HCT116 (cell line): ENCODE measurements around the gene PHACTR4.

ENCODE experiments used
- CEBPB ChIP-seq: IDR thresholded peaks from 2 replicates; pipeline ENCODE4 v1.6.1; 2012; ENCODE audit warnings: low read depth
- EGR1 ChIP-seq: IDR thresholded peaks from 2 replicates; pipeline ENCODE4 v1.6.1; 2012; ENCODE audit warnings: low read depth
- EZH2 ChIP-seq: fragments of 200-600 bp; sonication (generic); IDR thresholded peaks from 2 replicates; pipeline ENCODE4 v1.6.1; 2017; ENCODE audit warnings: antibody characterized with exemption, mixed run types
- EZH2phosphoT487 ChIP-seq: fragments of 200-600 bp; IDR thresholded peaks from 2 replicates; pipeline ENCODE4 v1.6.1; 2018; ENCODE audit warnings: antibody characterized with exemption, borderline replicate concordance
- FOSL1 ChIP-seq: IDR thresholded peaks from 2 replicates; pipeline ENCODE4 v1.6.1; 2012; ENCODE audit warnings: low read depth
- JUND ChIP-seq: IDR thresholded peaks from 2 replicates; pipeline ENCODE4 v1.6.1; 2012
- POLR2A ChIP-seq: IDR thresholded peaks from 2 replicates; pipeline ENCODE4 v1.7.0; 2011; ENCODE audit warnings: borderline replicate concordance; ENCODE audit not compliant: insufficient read depth, insufficient read length; ENCODE audit errors: extremely low read depth
- POLR2AphosphoS5 ChIP-seq: IDR thresholded peaks from 2 replicates; pipeline ENCODE4 v1.6.1; 2011; ENCODE audit warnings: mild to moderate bottlenecking, low read depth, low read length, moderate library complexity
- SIN3A ChIP-seq: IDR thresholded peaks from 2 replicates; pipeline ENCODE4 v1.6.1; 2012; ENCODE audit warnings: low read depth
- YY1 ChIP-seq: IDR thresholded peaks from 2 replicates; pipeline ENCODE4 v1.6.1; 2011; ENCODE audit warnings: low read length, low read depth, moderate library complexity, mild to moderate bottlenecking; ENCODE audit not compliant: insufficient replicate concordance; ENCODE audit errors: extremely low read depth
- TF ChIP-seq, protein P1 (sequence below), 3 experiments: fragments of 200-600 bp in 1 of 3; sonication (generic) in 1 of 3; IDR thresholded peaks in 2 of 3; conservative IDR thresholded peaks in 1 of 3; 2 replicates each; pipeline ENCODE4 v1.5.1; 2012 to 2017; ENCODE audit warnings: low read depth in 2 of 3, low read length in 2 of 3, antibody characterized with exemption in 1 of 3, borderline replicate concordance in 1 of 3, control low read depth in 1 of 3, mild to moderate bottlenecking in 1 of 3, mixed read lengths in 1 of 3, mixed run types in 1 of 3, moderate library complexity in 1 of 3; ENCODE audit not compliant: insufficient read depth in 1 of 3
- TF ChIP-seq, protein P2 (sequence below): IDR thresholded peaks from 2 replicates; pipeline ENCODE4 v1.6.1; 2012; ENCODE audit warnings: low read depth

DNA sequence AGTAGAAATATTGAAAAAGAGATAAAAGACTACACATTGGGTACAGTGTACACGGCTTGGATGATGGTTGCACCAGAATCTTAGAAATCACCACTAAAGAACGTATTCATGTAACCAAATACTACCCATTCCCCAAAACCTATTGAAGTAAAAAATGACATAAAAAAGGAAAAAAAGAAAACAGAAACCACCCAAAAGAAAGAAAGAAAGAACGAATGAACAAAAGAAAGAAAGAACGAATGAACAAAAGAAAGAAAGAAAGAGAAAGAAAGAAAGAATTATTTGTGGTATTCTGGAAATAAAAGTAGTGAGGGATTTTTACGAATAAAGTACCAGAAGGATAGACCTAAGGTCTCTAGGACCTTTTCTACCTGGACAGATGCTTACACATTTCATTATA is 42.1 kb downstream of the PHACTR4 start:
- no peak for TF ChIP-seq SIN3A
- TF ChIP-seq, protein P1, sequence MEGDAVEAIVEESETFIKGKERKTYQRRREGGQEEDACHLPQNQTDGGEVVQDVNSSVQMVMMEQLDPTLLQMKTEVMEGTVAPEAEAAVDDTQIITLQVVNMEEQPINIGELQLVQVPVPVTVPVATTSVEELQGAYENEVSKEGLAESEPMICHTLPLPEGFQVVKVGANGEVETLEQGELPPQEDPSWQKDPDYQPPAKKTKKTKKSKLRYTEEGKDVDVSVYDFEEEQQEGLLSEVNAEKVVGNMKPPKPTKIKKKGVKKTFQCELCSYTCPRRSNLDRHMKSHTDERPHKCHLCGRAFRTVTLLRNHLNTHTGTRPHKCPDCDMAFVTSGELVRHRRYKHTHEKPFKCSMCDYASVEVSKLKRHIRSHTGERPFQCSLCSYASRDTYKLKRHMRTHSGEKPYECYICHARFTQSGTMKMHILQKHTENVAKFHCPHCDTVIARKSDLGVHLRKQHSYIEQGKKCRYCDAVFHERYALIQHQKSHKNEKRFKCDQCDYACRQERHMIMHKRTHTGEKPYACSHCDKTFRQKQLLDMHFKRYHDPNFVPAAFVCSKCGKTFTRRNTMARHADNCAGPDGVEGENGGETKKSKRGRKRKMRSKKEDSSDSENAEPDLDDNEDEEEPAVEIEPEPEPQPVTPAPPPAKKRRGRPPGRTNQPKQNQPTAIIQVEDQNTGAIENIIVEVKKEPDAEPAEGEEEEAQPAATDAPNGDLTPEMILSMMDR (IDR thresholded peaks at IDR 0.05 in 2 of 3, conservative IDR thresholded peaks at IDR 0.05 in 1 of 3; ENCODE audit: borderline replicate concordance in 1 of 3, insufficient read depth in 1 of 3, low read depth in 2 of 3, low read length in 2 of 3): no peak
- TF ChIP-seq POLR2A: no peak
- no peak for TF ChIP-seq EZH2
- TF ChIP-seq, protein P2, sequence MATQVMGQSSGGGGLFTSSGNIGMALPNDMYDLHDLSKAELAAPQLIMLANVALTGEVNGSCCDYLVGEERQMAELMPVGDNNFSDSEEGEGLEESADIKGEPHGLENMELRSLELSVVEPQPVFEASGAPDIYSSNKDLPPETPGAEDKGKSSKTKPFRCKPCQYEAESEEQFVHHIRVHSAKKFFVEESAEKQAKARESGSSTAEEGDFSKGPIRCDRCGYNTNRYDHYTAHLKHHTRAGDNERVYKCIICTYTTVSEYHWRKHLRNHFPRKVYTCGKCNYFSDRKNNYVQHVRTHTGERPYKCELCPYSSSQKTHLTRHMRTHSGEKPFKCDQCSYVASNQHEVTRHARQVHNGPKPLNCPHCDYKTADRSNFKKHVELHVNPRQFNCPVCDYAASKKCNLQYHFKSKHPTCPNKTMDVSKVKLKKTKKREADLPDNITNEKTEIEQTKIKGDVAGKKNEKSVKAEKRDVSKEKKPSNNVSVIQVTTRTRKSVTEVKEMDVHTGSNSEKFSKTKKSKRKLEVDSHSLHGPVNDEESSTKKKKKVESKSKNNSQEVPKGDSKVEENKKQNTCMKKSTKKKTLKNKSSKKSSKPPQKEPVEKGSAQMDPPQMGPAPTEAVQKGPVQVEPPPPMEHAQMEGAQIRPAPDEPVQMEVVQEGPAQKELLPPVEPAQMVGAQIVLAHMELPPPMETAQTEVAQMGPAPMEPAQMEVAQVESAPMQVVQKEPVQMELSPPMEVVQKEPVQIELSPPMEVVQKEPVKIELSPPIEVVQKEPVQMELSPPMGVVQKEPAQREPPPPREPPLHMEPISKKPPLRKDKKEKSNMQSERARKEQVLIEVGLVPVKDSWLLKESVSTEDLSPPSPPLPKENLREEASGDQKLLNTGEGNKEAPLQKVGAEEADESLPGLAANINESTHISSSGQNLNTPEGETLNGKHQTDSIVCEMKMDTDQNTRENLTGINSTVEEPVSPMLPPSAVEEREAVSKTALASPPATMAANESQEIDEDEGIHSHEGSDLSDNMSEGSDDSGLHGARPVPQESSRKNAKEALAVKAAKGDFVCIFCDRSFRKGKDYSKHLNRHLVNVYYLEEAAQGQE: no peak
- no peak for TF ChIP-seq FOSL1
- no peak for TF ChIP-seq EZH2phosphoT487
- TF ChIP-seq CEBPB: no peak
- TF ChIP-seq YY1: no peak
- TF ChIP-seq EGR1: no peak
- TF ChIP-seq POLR2AphosphoS5: no peak
- no peak for TF ChIP-seq JUND
